T-helper 1 cell treated with Interleukin-12 subunit alpha and Interleukin-12 subunit beta and Interleukin-4 antibody, amounts not matched to agents 30 ng/mL and 1 ng/mL, for 36 hours (primary cell): ENCODE data around the gene DGKB. TPM values are rescaled to one million over a fixed set of nuclear protein-coding genes. Genes with fewer than 3 reads are reported as not detected.
"Not testable (repeated sequence)": the region's sequence is repeated elsewhere in the genome, so short reads cannot be mapped to it uniquely, and the experiment has no call there.

Experiments used
- intact Hi-C: fragments of 100-400 bp; cut with micrococcal nuclease; formaldehyde crosslinking; loops from one replicate; pipeline ENCODE4 v1.15.1; 2024
- total RNA-seq: library from RNA; stranded (reverse); gene quantifications from 2 replicates; pipeline ENCODE4 v1.2.3, GENCODE V29; 2022

The DGKB gene
- total RNA-seq, 1 donor from 2014 or later, result not detected

DNA sequence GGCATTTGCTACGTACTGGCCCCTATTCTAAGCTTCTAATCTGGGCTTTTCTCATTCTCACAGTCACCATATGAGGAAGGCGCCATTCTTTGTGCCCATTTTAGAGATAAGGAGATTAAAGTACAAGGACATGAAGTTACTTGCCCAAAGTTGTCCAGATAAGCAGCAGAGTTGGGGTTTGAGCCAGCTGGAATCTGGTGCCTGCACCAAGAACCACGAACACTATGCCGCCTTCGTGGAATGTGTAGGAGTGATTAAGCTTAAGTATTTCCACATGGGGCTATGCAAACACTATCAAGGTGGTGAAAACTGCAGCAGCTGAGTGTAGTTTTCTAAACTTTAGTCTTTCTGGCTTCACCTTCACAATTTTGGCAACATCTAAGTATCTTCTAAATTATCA lies 570.4 kb downstream of the DGKB start:
- intact Hi-C loops, result no loop called here

DNA sequence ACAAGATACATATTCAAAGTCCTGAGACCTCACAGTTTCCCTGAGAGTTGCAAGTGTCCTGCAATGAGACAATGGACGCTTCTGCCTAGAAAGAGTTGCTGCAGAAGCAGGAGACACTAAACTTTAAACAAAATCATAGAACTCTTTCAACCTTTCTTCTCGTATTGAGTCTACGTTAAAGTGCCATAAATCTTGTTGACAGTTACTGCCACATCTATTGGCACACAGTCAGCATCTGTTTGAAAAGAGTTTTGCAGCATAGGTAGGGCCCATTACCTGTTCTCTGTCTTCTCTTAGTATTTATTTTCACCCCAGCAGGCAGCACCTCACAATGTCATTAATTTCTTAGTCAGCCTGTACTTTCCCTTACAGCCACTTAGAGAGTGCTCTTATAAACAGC lies 577.8 kb downstream of the DGKB start:
- intact Hi-C loops, result no loop called here

DNA sequence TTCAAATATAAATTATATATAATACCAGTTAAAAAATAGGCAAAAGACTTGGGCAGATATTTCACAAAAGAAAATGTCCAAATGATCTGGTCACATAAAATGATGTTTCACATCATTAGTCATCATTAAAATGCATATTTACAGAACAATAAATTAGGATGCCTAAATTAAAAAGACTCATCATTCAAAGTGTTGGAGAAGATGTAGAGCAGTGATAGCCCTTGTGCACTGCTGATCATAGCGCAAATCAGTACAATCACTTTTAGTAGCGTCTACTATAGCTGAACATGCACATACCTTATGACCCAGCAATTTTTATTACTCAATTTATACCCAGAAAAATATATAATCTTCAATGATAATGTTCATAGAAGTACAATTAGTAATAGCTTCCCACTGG lies 579.8 kb downstream of the DGKB start:
- intact Hi-C loops, result no loop called here

DNA sequence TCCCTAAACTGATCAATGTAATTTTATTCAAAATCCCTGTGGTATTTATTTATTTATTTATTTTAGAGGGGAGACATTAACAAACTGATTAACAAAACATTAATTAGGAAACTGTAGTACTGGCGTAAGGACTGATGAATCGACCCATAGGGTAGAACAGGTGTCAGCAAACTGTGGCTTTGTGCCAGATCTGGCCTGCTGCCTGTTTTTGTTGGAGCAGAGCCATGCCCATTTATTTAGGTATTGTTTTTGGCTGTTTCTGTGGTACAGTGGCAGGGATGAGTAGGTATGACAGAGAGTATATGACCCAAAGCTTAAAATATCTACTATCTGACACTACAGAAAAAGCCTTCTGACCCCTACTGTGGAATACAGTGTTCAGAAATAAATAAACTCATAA lies 580.6 kb downstream of the DGKB start:
- intact Hi-C loops, result no loop called here

DNA sequence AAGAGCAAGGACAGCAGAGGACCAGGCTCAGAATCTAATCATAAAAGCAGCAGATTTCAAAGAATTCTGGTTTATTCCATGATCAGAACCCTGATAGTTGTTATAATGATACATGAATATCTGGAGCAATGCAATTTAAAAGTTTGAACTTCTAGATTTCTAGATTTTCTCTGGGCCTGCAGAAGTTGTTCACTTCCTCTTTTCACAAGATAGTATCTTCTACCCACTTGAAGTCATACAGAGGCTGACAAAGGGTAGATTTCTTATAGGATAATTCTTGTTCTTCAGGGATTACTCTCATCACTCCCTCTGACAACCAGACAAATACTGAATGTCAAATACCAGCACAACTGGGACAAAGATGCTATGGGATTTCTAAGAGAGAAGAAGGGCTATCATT lies 593.1 kb downstream of the DGKB start:
- intact Hi-C loops, result no loop called here

DNA sequence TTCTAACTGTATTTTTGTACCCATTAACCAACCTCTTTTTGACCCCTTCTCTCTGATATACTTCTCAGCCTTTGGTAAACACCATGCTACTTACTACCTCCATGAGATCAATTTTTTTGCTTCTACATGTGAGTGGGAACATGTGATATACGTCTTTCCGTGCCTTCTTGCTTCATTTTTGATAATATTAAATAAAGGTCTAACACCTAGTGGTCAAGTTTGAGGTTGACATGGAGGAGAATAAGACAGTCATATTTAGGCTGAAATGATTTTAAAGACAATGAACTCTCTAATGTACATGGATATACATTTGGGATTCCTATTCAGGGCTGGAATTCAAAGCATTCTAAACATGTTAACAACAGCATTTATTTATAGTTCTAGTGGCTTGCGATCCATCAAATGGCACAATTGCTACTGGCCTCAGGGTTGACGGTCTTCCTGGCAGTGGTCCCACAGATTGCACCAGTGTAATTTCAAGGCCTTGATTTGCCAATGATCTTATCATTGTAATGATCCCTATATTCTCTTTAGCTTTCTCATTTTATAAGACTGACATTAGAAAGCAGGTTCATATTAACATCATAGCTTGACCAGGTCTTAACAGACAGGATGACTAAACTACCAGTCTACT lies 597.2 kb downstream of the DGKB start:
- intact Hi-C loops, result no loop called here

DNA sequence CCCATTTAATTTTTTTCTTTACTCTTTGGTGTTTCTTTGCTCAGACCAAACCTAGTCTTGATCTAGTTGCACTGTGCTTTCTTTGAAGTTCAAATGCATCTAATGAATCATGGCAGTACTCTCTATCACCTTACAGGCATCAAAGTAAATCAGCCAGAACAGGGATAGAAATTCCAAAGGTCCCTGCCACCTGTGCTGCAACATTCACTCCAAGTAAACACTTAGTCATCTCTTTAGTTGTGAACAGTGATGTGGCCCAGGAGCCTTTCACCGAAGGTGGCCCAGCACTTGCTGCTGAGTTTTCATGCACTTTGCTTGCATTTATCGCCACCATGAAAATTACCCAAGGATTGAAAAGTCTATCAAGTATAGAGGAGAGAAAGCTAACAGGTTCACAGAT lies 599.0 kb downstream of the DGKB start:
- intact Hi-C loops, result no loop called here

DNA sequence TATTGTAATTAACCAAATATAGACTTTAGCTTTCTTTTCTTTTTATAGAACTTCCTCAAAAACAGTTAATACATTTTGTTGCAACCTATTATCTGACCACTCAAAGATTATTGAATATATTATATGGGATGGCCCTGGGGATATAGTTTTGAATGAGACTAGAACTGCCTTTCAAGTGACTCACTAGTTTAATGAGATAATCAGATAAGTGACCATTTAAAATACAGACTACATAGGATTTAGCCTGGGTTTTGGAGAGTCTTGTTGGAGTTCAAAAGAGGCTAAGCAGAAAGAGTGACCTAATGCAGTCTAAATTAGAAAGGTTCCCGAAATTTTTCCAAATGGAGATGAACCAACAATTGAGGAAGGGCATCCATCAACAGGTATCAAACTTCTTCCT lies 607.9 kb downstream of the DGKB start:
- intact Hi-C loops, result no loop called here

DNA sequence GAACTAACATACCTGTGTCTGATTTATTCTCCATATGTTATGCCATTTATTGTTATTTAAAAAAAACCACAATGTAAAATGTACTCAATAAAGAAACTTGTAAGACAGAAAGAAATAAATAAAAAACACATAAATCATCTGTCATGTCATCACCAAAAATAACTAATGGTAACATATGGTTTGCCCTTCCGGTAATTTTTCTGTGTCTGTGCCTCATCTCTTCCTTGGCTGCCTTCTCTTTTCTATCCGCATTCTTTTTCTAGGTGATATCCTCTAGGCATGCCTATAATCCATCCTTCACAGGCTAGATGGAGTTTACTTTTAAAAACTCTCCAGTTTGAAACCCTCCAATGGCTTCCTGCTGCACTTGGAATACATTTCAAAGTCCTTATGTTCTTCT lies 609.1 kb downstream of the DGKB start:
- intact Hi-C loops, result no loop called here

DNA sequence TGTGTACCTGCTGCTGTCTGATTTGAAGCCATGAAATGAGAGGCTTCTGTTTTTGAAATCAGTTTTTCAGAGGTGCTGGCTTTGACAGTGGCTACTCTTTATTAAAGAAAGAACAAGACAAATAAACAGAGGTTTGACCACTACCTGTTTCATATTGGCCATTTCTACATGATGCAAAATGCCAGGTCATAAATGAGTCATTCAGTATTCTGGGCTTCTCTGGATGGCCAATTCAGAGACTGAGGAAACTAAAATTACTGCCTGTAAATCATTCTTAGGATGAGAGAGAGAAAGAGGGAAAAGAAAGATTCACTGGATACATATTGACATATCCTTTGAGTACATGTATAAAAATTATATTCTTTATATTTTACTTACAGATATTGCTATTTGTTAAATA lies 609.8 kb downstream of the DGKB start:
- intact Hi-C loops, result no loop called here

DNA sequence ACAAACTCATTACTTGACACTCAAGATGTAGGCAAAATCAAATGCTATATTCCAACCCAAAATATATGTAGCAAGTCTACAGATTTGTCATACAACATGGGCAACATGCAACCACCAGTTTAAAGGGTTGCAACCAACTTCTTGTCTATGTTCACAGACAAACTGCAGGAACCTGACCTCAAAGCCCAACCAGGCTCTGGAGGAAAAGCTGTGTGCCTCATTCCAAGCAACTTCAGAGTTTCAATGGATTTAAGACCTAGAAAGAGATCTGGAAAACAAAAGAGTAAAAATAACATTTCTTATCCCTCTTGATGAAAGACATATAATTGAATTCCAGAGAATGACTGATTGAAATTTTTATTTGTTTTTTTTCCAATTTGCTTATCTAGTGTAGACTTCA lies 612.6 kb downstream of the DGKB start:
- intact Hi-C loops, result no loop called here

DNA sequence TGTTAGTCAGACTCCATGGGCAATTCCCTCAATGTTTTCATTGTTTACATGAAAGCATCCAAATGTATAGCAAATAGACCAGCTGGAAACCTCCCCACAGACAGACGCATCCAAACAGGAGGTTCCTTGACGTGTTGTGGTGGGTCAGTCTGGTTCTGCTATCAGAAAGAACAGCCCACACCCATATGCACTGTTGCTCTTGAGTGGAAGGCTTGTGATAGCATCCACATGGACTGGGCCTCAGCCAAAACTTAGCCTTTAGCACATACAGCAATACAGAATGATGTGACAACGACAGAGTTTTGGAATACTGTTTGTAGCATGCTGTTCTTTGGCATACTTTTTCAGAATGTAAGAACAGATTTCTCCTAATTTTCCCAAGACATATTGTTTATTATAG lies 613.9 kb downstream of the DGKB start:
- intact Hi-C loops, result no loop called here

DNA sequence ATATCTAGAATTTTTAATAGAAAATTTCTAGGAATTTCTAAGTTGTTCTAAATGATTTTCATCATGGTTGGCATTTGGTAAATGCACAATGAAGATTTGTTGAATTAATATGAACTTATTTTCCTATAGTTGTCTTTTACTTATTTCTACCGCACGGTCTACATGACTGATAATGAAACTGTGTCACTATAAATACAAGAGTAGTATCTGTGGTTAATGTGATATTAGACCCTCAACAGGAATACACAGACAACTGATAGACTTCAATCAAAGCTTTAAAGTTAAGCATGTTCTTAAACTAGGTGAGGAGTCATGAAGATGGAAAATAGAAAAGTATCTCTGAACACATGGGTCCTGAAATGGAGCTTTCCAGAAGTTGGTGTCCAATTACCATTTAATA lies 615.2 kb downstream of the DGKB start:
- intact Hi-C loops, result no loop called here

DNA sequence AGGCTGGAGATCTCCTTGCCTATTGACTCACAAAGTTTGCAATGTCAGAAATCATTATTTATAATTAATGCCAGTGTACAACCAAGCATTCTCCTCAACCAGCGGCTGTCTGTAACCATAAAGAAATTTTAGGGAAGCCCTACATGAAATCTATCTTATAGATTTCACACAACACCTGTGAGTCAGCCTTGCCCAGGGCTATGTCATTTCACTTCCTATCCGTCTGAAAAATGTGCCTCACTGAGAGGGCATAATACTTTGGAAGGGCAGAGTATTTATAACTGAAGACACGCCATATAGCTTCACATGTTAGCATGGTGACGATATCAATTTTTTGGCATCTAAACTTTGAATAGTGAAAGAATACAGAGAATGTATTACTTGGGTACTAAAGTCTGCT lies 616.5 kb downstream of the DGKB start:
- intact Hi-C loops, result no loop called here

DNA sequence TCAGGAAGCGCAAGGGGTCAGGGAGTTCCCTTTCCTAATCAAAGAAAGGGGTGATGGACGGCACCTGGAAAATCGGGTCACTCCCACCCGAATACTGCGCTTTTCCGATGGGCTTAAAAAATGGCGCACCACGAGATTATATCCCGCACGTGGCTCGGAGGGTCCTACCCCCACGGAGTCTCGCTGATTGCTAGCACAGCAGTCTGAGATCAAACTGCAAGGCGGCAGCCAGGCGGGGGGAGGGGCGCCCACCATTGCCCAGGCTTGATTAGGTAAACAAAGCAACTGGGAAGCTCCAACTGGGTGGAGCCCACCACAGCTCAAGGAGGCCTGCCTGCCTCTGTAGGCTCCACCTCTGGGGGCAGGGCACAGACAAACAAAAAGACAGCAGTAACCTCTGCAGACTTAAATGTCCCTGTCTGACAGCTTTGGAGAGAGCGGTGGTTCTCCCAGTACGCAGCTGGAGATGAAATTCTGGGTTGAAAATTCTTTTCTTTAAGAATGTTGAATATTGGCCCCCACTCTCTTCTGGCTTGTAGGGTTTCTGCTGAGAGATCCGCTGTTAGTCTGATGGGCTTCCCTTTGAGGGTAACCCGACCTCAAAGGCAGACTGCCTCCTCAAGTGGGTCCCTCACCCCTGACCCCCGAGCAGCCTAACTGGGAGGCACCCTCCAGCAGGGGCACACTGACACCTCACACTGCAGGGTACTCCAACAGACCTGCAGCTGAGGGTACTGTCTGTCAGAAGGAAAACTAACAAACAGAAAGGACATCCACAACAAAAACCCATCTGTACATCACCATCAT lies 623.3 kb downstream of the DGKB start:
- intact Hi-C loops, result not testable (repeated sequence)

DNA sequence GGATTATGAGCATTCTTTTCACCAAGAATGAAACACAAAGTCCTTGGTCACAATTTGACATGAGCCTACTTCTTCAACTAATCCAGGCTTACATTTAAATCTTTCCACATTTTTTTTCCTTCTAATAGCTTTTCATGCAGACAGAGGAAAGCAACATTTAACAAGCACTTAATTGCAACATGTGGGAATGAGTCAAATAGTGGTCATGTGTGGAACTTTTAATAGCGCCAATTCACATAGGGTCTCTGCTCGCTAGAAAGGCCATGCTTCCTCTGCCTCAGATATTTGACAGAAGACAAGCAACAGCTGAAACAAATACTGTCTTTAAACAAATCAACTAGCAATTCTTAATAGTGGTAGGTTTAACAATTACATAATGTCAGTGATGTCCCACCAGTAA lies 627.2 kb downstream of the DGKB start:
- intact Hi-C loops, result no loop called here

DNA sequence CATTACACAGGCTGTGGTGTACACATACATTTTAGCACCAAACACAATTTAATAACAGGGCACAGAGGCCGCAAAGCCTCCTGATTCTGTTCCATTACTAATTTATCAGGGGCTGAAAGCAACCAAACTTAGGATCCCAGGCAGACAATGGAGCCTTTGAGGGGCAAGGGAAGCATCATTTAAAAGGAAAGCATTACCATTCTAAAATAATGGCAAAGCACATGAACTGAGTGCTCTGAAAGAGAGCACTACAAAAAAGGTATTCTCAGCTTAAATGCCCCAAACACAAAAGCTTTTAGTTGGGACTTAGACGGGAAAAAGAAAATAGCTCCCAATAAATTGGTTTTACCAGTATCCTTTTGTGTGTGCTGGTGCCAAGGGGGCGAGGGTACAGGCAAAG lies 631.1 kb downstream of the DGKB start:
- intact Hi-C loops, result no loop called here

DNA sequence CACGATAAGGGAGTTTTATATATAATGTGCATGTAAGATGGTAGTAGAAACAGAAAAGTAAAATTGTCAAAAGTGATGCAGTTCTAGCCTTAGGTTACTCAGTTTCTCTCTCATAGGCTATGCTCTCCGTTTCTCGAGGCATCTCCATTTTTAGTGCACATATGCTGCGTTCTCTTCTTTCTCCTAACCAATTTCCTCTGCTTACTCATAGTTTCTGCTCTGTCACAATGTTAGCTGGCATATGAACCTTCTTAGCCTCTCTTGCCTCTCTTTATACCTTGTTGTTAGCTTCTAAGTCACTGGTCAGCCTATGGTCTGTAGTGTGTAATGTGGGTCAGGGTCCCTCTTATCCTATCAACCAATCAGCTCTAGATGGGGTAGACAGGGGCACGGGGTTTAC lies 632.5 kb downstream of the DGKB start:
- intact Hi-C loops, result no loop called here

DNA sequence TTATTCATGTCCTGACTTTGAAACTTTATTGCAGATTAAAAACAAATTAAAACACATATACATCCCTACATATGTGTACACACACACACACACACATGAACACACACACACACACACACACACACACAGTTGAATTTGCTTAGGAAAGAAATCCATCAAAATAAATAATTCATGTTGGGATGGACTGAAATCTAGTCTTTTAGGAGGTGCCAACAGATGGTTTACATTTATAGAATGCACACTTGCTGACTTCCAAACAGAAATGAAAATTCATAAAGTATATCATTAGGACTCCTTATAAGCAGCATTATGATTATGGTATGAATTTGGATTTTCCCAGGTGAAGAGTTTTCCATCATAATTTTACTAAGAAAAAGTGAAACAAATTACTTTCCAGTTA lies 642.5 kb downstream of the DGKB start:
- intact Hi-C loops, result no loop called here

DNA sequence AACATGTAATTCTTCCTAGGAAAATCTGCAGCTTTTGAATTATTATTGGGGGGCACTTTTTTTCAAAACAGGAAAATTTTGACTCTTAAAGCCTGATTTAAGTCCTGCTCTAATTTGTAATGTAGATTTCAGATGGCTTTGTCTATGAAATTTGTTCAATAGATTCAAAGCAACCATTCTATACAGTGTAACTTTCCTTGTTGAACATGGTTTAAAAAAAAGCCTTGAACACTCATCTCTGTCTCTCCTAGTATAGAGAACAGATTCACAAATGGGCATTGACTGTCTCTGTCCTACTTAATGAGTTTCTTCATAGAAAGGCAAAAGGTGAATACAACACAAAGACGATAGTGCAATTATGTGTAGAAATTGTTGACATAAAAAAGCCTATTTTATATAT lies 643.7 kb downstream of the DGKB start:
- intact Hi-C loops, result no loop called here

DNA sequence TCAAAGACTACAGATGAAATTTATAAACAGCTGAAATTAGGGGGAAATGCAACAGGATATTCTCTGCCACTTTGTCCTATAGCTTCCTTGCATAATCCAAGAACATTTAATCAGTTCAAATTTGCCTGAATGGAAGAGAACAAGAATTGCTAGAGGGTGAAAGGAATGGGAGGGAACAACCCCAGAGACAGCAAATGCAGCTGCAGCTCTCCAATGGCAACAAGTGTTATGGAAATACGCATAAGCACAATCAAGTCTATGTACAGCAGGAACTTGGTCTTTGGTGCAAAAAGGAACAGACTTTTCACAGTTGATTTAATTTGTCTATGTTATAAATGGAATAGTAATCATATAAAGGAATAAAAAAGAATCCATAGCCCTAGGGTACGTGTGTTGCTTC lies 644.1 kb downstream of the DGKB start:
- intact Hi-C loops, result no loop called here

DNA sequence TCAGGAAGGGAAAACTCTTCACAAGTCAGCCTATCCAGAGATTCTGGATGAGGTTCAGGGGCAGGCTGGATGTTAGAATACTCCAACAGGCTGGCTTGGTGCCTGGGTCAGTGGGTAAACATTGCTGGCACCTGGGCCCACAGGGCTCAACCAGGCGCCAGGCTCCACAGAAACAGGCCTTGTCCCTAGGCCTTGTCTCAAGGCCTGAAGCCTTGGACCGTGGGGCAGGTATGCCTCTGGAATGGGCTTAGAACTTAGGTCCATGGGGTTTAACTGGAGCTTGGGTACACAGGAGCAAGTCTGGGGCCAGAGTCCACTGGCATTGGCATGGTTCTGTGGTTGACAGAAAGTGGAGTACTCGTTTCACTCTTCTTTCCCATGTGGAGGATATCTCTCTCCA lies 650.1 kb downstream of the DGKB start:
- intact Hi-C loops, result no loop called here

DNA sequence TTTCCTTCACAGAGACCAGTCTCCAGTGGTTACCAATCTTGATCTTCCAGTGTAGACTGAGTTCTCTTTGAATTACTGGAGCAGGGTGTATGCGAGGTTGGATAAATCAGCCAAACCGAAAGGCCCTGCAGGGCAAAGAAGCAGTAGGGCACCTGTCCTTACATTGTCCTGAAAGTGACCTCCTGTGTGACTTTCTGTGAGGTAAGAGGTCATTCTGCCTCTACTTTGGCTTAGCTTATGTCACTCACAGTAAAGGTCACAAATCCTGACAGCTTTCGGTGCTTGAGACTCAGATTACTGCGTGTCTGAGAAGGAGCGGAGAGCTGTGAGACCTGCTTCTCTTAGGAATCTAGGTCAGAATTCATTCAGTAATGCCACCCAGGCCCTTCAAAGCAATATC lies 660.4 kb downstream of the DGKB start:
- intact Hi-C loops, result no loop called here
